ENCODE data around the gene PRKAR1B.

Gene PRKAR1B

DNA sequence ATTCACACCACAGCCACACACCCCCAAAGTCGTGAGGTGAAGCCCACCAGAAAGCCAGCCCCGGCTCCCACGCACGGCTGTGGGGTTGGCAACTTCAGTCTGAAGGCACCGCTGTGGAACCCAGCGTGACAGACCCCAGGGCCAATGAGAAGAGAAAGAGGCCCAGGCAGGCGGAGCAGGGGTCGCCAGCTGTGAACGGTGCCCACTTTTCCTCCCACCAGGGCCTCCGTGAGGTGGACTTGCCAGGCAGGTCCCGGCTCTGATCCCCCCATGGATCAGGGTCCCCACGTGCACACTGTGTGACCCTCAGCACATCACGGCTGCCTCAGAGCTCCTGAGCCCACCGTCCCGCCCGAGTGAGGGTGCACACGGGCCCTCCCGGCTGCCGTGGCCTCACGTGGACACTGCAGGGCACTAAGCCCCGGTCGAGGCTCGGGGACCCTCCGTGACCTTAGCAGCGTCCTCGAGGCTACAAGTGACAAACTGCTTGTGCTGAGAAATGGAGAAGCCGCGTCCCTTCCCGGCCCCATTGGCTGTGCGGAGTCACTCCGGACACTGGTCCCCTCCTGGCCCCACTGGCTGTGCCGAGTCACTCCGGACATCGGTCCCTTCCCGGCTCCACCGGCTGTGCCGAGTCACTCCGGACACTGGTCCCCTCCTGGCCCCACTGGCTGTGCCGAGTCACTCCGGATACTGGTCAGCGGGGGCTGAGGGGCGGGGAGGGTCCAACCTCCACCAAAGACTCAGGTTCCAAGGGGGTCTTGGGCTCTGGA lies 135.0 kb downstream of the PRKAR1B start:
- no peaks in the 10 kb centered on the region for H3K27me3 ChIP-seq (ENCODE audit: insufficient read depth, low read length)
- H3K36me3 ChIP-seq (ENCODE audit: insufficient read depth, low read length) = no peaks in the 10 kb centered on the region
- no peak overlapping the region for H3K4me3 ChIP-seq (ENCODE audit: low read length)
- peaks cover 3% of the 10 kb centered on the region for H3K9me3 ChIP-seq (ENCODE audit: low read length)
- H3K4me1 ChIP-seq (ENCODE audit: insufficient read depth, low read length) = no peaks in the 10 kb centered on the region
- H2AFZ ChIP-seq (ENCODE audit: low read depth, low read length) = no peak overlapping the region

- no peaks in the 10 kb centered on the region for H3K27me3 ChIP-seq (ENCODE audit: insufficient read depth, low read length)
- no peaks in the 10 kb centered on the region for H3K4me1 ChIP-seq (ENCODE audit: insufficient read depth, low read length)
- H3K4me3 ChIP-seq (ENCODE audit: low read length) = no peak overlapping the region
Observed at GRCh38 chr7:590731-591551, 136.1 kb downstream of the PRKAR1B start.

GRCh38 chr7:589781-590575 lies 137.1 kb downstream of the PRKAR1B start:
- H3K4me3 ChIP-seq (ENCODE audit: low read length) = no peak overlapping the region
- no peaks in the 10 kb centered on the region for H3K36me3 ChIP-seq (ENCODE audit: insufficient read depth, low read length)
- no peak overlapping the region for H2AFZ ChIP-seq (ENCODE audit: low read depth, low read length)
- no peaks in the 10 kb centered on the region for H3K4me1 ChIP-seq (ENCODE audit: insufficient read depth, low read length)
- peaks cover 3% of the 10 kb centered on the region for H3K9me3 ChIP-seq (ENCODE audit: low read length)
- H3K27me3 ChIP-seq (ENCODE audit: insufficient read depth, low read length) = no peaks in the 10 kb centered on the region

More at GRCh38 chr7:590731-591551, 136.1 kb downstream of the PRKAR1B start:
- H2AFZ ChIP-seq (ENCODE audit: low read depth, low read length) = no peak overlapping the region
- peaks cover 3% of the 10 kb centered on the region for H3K9me3 ChIP-seq (ENCODE audit: low read length)
- H3K36me3 ChIP-seq (ENCODE audit: insufficient read depth, low read length) = no peaks in the 10 kb centered on the region

- no peak overlapping the region for H3K4me3 ChIP-seq (ENCODE audit: low read length)
- H3K9me3 ChIP-seq (ENCODE audit: low read length) = peaks cover 3% of the 10 kb centered on the region
- H3K36me3 ChIP-seq (ENCODE audit: insufficient read depth, low read length) = no peaks in the 10 kb centered on the region
- no peak overlapping the region for H2AFZ ChIP-seq (ENCODE audit: low read depth, low read length)
- no peaks in the 10 kb centered on the region for H3K27me3 ChIP-seq (ENCODE audit: insufficient read depth, low read length)
- H3K4me1 ChIP-seq (ENCODE audit: insufficient read depth, low read length) = no peaks in the 10 kb centered on the region
Observed at GRCh38 chr7:587767-588166, 139.3 kb downstream of the PRKAR1B start.

GRCh38 chr7:586494-586893 lies 140.6 kb downstream of the PRKAR1B start:
- Histone ChIP-seq H3K9me3 (ENCODE audit: low read length) (peaks cover 3% of the 10 kb centered on the region), H2AFZ (ENCODE audit: low read depth, low read length) (no peak overlapping the region), H3K27me3 (ENCODE audit: insufficient read depth, low read length) (no peaks in the 10 kb centered on the region), H3K36me3 (ENCODE audit: insufficient read depth, low read length) (no peaks in the 10 kb centered on the region), H3K4me1 (ENCODE audit: insufficient read depth, low read length) (no peaks in the 10 kb centered on the region), H3K4me3 (ENCODE audit: low read length) (no peak overlapping the region)

GRCh38 chr7:585873-586272 lies 141.2 kb downstream of the PRKAR1B start:
- Histone ChIP-seq H3K4me1 (ENCODE audit: insufficient read depth, low read length) (no peaks in the 10 kb centered on the region), H2AFZ (ENCODE audit: low read depth, low read length) (no peak overlapping the region), H3K36me3 (ENCODE audit: insufficient read depth, low read length) (no peaks in the 10 kb centered on the region)

DNA sequence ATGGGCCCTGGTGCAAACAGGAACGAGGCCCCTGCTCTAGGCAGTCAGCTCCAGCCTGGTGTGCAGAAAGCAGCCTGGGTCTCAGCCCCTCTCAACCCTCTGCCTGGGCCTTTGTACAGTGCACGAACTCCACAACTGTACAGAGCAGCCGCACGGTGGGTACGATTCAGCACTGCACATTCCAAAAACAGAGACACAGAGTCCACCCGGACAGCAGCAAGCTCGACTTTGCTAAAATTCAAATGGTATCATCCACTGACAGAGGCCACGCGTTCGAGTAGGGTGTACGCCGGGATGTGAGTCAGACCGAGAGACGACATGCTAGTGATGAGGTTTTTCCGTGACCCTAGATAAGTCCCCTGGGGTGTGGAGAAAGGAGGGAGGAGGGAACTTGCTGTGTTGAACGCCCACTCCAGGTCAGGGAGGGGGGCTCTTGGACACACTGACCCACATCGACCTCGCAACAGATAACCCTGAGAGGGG lies 141.8 kb downstream of the PRKAR1B start:
- Histone ChIP-seq H2AFZ (ENCODE audit: low read depth, low read length) (no peak overlapping the region), H3K9me3 (ENCODE audit: low read length) (peaks cover 3% of the 10 kb centered on the region), H3K4me3 (ENCODE audit: low read length) (no peak overlapping the region), H3K4me1 (ENCODE audit: insufficient read depth, low read length) (no peaks in the 10 kb centered on the region), H3K36me3 (ENCODE audit: insufficient read depth, low read length) (no peaks in the 10 kb centered on the region), H3K27me3 (ENCODE audit: insufficient read depth, low read length) (no peaks in the 10 kb centered on the region)

More at GRCh38 chr7:585873-586272, 141.2 kb downstream of the PRKAR1B start:
- Histone ChIP-seq H3K9me3 (ENCODE audit: low read length) (peaks cover 3% of the 10 kb centered on the region), H3K27me3 (ENCODE audit: insufficient read depth, low read length) (no peaks in the 10 kb centered on the region), H3K4me3 (ENCODE audit: low read length) (no peak overlapping the region)

DNA sequence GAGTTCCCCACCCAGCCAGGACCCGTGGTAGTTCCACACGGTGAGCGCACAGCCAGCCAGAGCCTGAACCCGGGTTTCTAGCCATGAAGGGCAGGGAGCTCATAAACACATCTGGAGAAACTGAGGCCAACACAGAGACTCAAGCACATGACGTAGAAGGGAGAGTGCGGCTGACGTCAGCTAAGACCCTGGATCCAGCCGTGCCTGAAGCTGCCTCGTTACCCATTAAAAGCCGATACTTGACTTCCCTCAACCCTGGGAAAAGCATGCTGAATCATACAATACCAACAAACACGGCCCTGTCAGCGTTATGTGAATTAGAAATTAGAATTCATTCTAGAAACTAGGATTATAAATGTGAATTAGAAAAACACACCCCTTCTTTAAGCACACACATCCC lies 142.3 kb downstream of the PRKAR1B start:
- no peak overlapping the region for H2AFZ ChIP-seq (ENCODE audit: low read depth, low read length)
- H3K4me1 ChIP-seq (ENCODE audit: insufficient read depth, low read length) = no peaks in the 10 kb centered on the region
- H3K4me3 ChIP-seq (ENCODE audit: low read length) = no peak overlapping the region
- no peaks in the 10 kb centered on the region for H3K27me3 ChIP-seq (ENCODE audit: insufficient read depth, low read length)
- no peaks in the 10 kb centered on the region for H3K36me3 ChIP-seq (ENCODE audit: insufficient read depth, low read length)
- peaks cover 3% of the 10 kb centered on the region for H3K9me3 ChIP-seq (ENCODE audit: low read length)

DNA sequence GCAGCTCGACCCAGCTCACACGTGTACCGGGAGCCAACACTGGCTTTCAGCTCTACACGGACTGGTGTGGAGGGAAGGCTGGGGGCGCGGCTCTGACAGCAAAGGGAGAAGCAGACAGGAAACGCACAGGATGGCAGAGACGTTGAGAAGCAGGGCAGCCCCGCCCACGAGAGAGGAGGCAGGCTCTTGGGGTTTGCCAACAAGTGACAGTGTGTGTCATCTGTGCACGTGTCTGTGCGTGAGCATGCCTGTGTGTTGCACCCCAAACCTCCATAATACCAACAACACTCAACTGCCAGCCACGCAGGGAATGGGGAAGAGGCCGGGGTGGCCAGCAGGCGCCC lies 143.0 kb downstream of the PRKAR1B start:
- Histone ChIP-seq H3K4me1 (ENCODE audit: insufficient read depth, low read length) (no peaks in the 10 kb centered on the region), H3K4me3 (ENCODE audit: low read length) (no peak overlapping the region), H2AFZ (ENCODE audit: low read depth, low read length) (no peak overlapping the region), H3K36me3 (ENCODE audit: insufficient read depth, low read length) (no peaks in the 10 kb centered on the region), H3K27me3 (ENCODE audit: insufficient read depth, low read length) (no peaks in the 10 kb centered on the region), H3K9me3 (ENCODE audit: low read length) (peaks cover 3% of the 10 kb centered on the region)

DNA sequence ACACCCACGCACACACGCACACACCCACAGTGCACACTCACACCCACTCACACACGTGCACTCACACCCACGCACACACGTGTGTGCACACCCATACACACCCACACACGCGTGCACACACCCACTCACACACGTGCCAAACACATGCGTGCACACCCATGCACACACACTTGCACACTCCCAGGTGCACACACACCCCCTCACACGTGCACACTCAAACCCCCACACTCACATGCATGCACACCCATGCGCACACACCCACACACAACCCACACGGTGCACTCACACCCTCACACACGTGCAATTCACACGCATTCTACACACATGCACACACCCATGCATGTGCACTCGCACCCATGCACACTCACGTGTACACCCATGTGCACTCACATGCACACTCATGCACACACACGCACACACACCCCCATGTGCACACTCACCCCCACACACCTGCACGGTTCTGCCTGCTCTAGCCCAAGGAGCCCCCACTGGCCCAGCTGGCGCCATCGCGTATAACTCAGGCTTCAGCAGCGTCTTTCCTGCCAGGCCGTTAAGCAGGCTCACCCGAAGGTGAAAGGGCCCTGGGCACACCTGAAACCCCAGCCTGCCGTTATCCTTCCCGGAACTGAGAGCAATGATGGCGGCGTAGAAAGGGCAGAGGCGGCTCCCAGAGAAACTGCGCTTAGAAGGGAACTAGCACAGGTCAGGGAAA lies 143.5 kb downstream of the PRKAR1B start:
- Histone ChIP-seq H3K36me3 (ENCODE audit: insufficient read depth, low read length) (no peaks in the 10 kb centered on the region), H3K27me3 (ENCODE audit: insufficient read depth, low read length) (no peaks in the 10 kb centered on the region), H3K9me3 (ENCODE audit: low read length) (peaks cover 3% of the 10 kb centered on the region), H3K4me3 (ENCODE audit: low read length) (no peak overlapping the region), H2AFZ (ENCODE audit: low read depth, low read length) (no peak overlapping the region), H3K4me1 (ENCODE audit: insufficient read depth, low read length) (no peaks in the 10 kb centered on the region)

DNA sequence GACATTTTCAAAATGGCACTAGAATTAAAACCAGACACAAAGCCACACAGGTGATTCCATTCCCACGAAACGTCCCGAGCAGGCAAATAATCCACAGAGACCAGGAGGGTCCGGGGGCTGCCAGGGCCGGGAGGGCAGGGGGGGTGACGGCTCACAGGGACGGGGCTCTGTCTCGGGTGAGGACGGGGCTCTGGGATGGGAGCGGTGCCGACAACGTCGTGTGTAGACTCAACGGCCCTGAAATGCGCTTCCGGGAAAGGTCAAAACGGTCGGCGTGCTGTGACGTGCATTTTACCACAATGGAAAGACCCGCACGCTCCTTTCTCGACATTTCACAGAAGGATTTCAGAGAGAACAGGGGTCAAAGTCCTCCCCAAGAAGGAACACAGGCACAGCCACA lies 144.2 kb downstream of the PRKAR1B start:
- Histone ChIP-seq H3K4me1 (ENCODE audit: insufficient read depth, low read length) (peaks cover 2% of the 10 kb centered on the region), H3K9me3 (ENCODE audit: low read length) (no peaks in the 10 kb centered on the region), H3K36me3 (ENCODE audit: insufficient read depth, low read length) (no peaks in the 10 kb centered on the region), H3K27me3 (ENCODE audit: insufficient read depth, low read length) (no peaks in the 10 kb centered on the region), H3K4me3 (ENCODE audit: low read length) (no peak overlapping the region), H2AFZ (ENCODE audit: low read depth, low read length) (no peak overlapping the region)

GRCh38 chr7:582081-582835 lies 144.8 kb downstream of the PRKAR1B start:
- peaks cover 2% of the 10 kb centered on the region for H3K4me1 ChIP-seq (ENCODE audit: insufficient read depth, low read length)
- no peaks in the 10 kb centered on the region for H3K36me3 ChIP-seq (ENCODE audit: insufficient read depth, low read length)
- no peak overlapping the region for H2AFZ ChIP-seq (ENCODE audit: low read depth, low read length)
- no peaks in the 10 kb centered on the region for H3K9me3 ChIP-seq (ENCODE audit: low read length)
- no peak overlapping the region for H3K4me3 ChIP-seq (ENCODE audit: low read length)
- H3K27me3 ChIP-seq (ENCODE audit: insufficient read depth, low read length) = no peaks in the 10 kb centered on the region

Data from neuron (in vitro differentiated cells).